HG03565 (cell line): ENCODE results near the gene PSKH1.
"Not testable (repeated sequence)": the region's sequence is repeated elsewhere in the genome, so short reads cannot be mapped to it uniquely, and the experiment has no call there.

Experiments
- ATAC-seq: cut with Tn5 transposase; IDR thresholded peaks from one replicate; pipeline ENCODE4 v1.9.1; 2021; ENCODE audit warnings: mild to moderate bottlenecking, moderate library complexity; ENCODE audit not compliant: unreplicated experiment

Gene PSKH1

GRCh38 chr16:67957622-67958021 is 64.6 kb downstream of the PSKH1 start:
- ATAC-seq: no peak

- ATAC-seq: no peak
Measured at GRCh38 chr16:67959536-67960329, 66.7 kb downstream of the PSKH1 start.

DNA sequence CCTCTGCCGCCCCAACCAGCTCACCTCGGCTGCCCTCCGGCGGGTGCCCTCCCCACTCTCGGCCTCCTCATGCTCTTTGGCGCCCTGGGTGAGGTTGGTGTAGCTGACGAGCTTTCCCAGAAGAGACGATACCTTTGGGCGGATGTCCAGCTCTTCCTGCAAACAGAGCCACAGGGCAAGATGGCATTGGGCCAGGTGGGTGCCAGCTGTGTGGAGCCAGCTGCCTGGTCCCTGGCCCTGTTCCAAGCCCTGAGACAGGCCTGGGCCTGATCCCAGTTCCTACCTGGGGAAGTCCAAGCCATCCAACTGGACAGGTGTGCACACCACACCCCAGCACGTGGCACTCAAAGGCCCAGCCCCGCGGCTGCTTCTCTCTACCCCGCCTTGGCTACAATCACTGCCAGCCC is 68.5 kb downstream of the PSKH1 start:
- no peak for ATAC-seq

DNA sequence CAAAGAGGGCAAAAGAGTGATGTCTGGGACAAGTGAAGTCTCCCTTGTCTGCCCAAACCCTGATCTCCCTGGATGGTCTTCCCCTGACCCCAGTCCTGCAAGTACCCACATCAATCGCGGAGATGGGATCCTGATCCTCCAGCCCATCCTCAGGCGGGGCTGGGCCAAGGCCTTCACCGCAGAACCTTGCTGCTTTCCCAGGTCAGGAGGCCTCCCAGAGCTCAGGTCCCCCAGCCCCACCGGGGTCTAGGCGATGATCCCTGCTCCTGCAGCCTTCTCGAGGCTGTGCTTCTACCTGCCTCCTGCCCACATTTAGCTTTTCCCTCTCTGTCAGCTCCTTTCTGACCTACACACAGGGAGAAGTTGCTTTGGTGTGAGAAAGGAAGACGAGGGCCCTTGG is 69.1 kb downstream of the PSKH1 start:
- no peak for ATAC-seq

DNA sequence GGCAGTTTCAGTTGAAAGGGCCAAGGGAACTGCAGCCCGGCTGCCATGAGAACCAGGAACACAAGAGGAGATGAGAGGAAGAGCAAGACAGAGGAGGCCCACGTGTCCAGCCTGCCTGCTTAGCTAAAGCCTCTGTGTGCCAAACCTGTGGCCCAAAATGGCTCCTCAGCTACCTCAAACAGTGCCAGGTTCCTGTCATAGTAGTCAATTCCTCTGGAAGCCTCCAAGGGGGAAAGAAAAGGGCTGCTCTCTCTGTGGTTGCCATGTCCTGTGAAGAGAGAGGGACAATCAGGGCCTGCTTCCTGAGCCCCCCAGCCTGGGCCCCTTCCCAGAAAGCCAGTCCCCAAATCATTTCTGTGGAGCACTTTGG is 70.2 kb downstream of the PSKH1 start:
- ATAC-seq: no peak

- no peak for ATAC-seq
Measured at GRCh38 chr16:67963662-67964321, 70.7 kb downstream of the PSKH1 start.

- ATAC-seq: no peak
Measured at GRCh38 chr16:67964477-67965131, 71.5 kb downstream of the PSKH1 start.

- no peak for ATAC-seq
Measured at GRCh38 chr16:67965668-67966548, 72.9 kb downstream of the PSKH1 start.

GRCh38 chr16:67966549-67967182 is 73.6 kb downstream of the PSKH1 start:
- no peak for ATAC-seq

DNA sequence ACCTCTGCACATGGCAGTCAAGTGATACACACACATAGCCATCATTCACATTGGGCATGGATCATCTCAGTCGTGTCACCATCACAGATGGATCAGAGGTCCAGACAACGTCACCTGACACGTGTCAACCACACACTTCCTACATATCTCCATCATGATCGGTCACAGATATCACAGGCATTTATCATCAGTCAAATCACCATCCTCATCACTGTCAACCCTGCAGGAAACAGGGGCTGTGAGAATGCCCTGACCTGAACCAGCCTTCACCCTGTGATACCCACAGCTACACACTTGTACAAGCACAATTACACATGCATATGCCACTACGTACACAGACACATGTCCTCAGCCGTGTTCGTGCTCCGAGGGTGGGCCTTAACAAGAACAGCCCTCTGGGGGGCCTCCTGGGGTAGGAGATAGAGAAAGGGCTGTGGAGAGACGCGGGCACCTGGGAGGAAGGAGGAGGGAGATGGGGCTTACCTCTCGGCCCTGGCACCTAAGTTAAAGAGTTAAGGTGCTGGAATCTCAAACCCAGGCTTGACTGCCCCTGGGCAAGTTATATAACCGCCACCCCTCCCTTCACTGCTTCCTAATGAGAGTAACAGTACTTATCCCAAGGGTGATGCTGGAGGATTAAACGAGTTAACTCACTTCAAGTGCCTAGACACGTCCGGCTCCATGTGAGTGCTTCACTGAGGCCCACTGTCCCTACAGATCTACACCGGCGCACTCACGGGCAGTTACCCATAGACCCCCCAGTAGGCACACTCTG is 74.3 kb downstream of the PSKH1 start:
- ATAC-seq: no peak

- ATAC-seq: peak; percentile 18
Measured at GRCh38 chr16:67967958-67968399, 74.9 kb downstream of the PSKH1 start.

DNA sequence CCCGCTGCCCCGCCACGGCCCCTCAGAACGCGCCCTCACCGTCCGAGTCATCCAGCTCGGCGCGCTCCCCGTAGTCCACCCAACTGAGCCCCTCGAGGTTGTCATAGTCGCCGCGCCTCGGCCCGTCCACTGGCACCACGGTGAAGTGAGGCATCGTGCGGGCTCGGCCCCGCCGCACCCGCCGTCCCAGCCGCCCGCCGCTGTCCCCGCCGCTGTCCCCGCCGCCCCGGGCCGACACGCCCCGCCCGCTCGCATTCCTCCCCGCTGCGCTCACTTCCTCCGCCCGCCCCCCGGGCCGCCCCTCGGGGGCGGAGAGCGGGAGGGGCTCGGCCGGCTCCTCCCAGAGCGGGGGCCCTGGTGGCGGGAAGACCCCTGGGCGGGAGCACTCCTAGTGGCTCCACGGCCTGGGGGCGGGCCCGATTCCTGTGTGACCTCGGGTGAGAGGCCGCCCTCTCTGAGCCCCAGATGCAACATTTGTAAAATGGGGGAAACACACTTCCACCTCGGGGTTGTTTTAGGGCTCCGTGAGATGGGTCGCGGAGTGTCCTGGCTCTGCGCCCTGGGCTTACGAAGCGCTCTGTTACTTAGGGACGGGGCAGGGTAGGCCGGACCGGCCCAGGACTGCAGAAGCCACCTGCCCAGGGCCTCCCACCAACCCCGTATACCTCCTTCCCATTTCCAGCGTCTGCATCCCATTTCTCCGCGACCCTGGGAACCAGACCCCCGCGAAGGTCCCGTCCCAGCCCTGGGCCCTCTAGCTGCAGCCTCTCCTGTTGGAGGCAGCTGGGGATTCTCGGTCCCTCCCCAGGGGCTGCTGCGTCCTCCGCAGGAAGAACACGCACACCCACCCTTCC is 75.6 kb downstream of the PSKH1 start, which contains the start of gene SLC12A4:
Gene SLC12A4 (minus strand): TSS at position 238 of the 854 bp plus-strand sequence. CDS start 84 bp downstream, at position 154.
- peak; percentile 63 for ATAC-seq

DNA sequence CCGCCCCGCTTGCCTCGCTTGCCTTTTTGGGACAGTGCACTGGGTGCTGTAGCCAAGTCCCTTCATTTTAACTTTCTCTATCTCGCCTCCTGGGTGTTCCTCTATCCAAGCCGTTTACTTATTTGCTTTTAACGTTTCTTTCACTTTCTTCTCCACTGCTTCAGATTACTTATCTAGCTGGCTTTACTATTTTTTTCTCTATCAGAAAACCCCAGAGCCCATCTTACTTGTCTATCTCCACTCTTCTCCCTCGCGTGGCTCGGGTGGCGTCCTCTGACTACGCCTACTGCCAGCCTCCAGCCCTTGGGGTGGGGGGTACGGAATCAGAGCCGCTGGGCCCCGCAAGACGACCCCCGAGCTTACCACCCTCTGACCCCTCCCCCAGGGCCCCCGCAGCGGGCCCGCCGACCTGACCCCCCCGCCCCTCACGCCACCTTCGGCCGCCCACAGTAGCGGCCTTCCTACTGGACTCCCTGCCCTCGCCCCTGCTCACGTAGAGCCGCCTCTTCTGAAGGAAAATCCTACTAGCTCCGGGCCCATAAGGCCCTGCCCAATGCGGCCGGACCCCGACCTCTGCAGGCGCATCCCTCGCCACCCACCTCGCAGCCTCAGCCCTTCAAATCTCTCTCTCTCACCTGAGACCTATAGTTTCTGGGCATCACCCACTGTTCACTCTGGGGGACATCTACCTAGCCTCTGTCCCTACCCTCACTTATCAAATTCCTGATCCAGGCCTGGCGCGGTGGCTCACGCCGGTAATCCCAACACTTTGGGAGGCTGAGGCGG is 76.4 kb downstream of the PSKH1 start:
- no peak for ATAC-seq

DNA sequence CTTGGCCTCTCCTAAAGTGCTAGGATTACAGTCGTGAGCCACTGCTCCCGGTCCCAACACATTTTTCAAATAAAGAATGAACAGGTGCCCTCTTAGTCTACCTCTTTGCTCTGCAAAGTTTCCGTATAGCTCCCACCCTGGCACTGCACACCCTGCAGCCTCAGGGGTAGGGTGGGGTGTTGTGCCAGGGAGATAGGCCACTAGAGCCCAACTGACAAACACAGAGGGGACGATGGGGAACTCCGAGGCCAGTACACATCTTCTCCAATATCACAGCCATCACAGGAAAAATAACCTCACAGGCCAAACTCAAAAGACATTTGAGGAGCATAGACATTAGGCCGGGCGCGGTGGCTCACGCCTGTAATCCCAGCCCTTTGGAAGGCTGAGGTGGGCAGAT is 78.1 kb downstream of the PSKH1 start:
- no peak for ATAC-seq

DNA sequence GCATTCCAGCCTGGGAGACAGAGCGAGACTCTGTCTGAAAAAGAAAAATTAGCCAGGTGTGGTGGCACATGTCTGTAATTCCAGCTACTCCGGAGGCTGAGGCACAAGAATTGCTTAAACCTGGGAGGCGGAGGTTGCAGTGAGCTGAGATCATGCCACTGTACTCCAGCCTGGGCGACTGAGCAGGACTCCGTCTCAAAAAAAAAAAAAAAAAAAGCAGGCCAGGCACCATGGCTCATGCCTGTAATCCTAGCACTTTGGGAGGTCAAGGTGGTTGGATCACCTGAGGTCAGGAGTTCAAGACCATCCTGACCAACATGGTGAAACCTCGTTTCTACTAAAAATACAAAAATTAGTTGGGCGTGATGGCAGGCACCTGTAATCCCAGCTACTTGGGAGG is 79.2 kb downstream of the PSKH1 start:
- not testable (repeated sequence) for ATAC-seq

- ATAC-seq: no peak
Measured at GRCh38 chr16:67975321-67976105, 82.5 kb downstream of the PSKH1 start.

GRCh38 chr16:67976205-67976604 is 83.2 kb downstream of the PSKH1 start:
- no peak for ATAC-seq
